Type B pancreatic cell (in vitro differentiated cells): ENCODE measurements around the gene SMIM30. TPM values are rescaled to one million over a fixed set of nuclear protein-coding genes. Genes with fewer than 3 reads are reported as not detected.

Experiments
- DNase-seq: peaks from one replicate; pipeline ENCODE4 v3.0.0; 2021; ENCODE audit warnings: mixed read lengths; ENCODE audit not compliant: unreplicated experiment; ENCODE audit errors: extremely low spot score
- H3K27ac Mint-ChIP-seq: 2 replicates; pipeline ENCODE4 v1.8.0; 2021; ENCODE audit warnings: mild to moderate bottlenecking, mixed read lengths
- H3K27me3 Mint-ChIP-seq: 2 replicates; pipeline ENCODE4 v1.8.0; 2021; ENCODE audit warnings: mixed read lengths
- H3K36me3 Mint-ChIP-seq: 2 replicates; pipeline ENCODE4 v1.8.0; 2021; ENCODE audit warnings: mixed read lengths
- H3K4me1 Mint-ChIP-seq: one replicate; pipeline ENCODE4 v1.8.0; 2021; ENCODE audit warnings: mixed read lengths; ENCODE audit not compliant: unreplicated experiment
- H3K4me3 Mint-ChIP-seq: 2 replicates; pipeline ENCODE4 v1.8.0; 2021; ENCODE audit warnings: mild to moderate bottlenecking, mixed read lengths
- H3K9me3 Mint-ChIP-seq: 2 replicates; pipeline ENCODE4 v1.8.0; 2021; ENCODE audit warnings: mixed read lengths
- CTCF ChIP-seq: fragments of 200-600 bp; sonication (generic); conservative IDR thresholded peaks from 2 replicates; pipeline ENCODE4 v1.5.0; 2021; ENCODE audit warnings: antibody characterized with exemption, mild to moderate bottlenecking
- total RNA-seq: library from RNA; stranded (reverse); gene quantifications from 2 replicates; pipeline ENCODE4 v1.2.1, GENCODE V29; 2021; ENCODE audit warnings: low replicate concordance

Gene SMIM30
- total RNA-seq, 1 donor from 2014 or later: 43.6 TPM

- no peak for DNase-seq
- no peaks in the 10 kb centered on the region for H3K9me3 Mint-ChIP-seq
- no peaks in the 10 kb centered on the region for H3K4me1 Mint-ChIP-seq
- H3K4me3 Mint-ChIP-seq: no peak overlapping the region
- H3K36me3 Mint-ChIP-seq: no peaks in the 10 kb centered on the region
- H3K27me3 Mint-ChIP-seq: no peaks in the 10 kb centered on the region
- no peak for TF ChIP-seq CTCF
- H3K27ac Mint-ChIP-seq: no peak overlapping the region
Measured at GRCh38 chr7:113078331-113078730, 40.0 kb downstream of the SMIM30 start.

GRCh38 chr7:113076703-113077102 lies 41.7 kb downstream of the SMIM30 start:
- no peak for DNase-seq

GRCh38 chr7:113071465-113071864 lies 46.9 kb downstream of the SMIM30 start:
- no peak for DNase-seq
- H3K27ac Mint-ChIP-seq: no peak overlapping the region
- H3K9me3 Mint-ChIP-seq: no peaks in the 10 kb centered on the region
- H3K4me3 Mint-ChIP-seq: no peak overlapping the region
- H3K27me3 Mint-ChIP-seq: no peaks in the 10 kb centered on the region
- H3K36me3 Mint-ChIP-seq: no peaks in the 10 kb centered on the region
- no peak for TF ChIP-seq CTCF
- H3K4me1 Mint-ChIP-seq: no peaks in the 10 kb centered on the region

More at GRCh38 chr7:113076703-113077102, 41.7 kb downstream of the SMIM30 start:
- no peaks in the 10 kb centered on the region for H3K4me1 Mint-ChIP-seq
- no peaks in the 10 kb centered on the region for H3K36me3 Mint-ChIP-seq
- H3K27me3 Mint-ChIP-seq: no peaks in the 10 kb centered on the region
- TF ChIP-seq CTCF: no peak
- no peaks in the 10 kb centered on the region for H3K9me3 Mint-ChIP-seq
- no peak overlapping the region for H3K27ac Mint-ChIP-seq
- no peak overlapping the region for H3K4me3 Mint-ChIP-seq

Other genes starting within 250 kb of the SMIM30 start
- gene GPR85, start 31.7 kb downstream of the SMIM30 start, total RNA-seq: 0.81 and 5.0 TPM in 2 replicates